ENCODE results near the gene UBE2L3.
"Not testable (repeated sequence)": the region's sequence is repeated elsewhere in the genome, so short reads cannot be mapped to it uniquely, and the experiment has no call there.

Gene UBE2L3

DNA sequence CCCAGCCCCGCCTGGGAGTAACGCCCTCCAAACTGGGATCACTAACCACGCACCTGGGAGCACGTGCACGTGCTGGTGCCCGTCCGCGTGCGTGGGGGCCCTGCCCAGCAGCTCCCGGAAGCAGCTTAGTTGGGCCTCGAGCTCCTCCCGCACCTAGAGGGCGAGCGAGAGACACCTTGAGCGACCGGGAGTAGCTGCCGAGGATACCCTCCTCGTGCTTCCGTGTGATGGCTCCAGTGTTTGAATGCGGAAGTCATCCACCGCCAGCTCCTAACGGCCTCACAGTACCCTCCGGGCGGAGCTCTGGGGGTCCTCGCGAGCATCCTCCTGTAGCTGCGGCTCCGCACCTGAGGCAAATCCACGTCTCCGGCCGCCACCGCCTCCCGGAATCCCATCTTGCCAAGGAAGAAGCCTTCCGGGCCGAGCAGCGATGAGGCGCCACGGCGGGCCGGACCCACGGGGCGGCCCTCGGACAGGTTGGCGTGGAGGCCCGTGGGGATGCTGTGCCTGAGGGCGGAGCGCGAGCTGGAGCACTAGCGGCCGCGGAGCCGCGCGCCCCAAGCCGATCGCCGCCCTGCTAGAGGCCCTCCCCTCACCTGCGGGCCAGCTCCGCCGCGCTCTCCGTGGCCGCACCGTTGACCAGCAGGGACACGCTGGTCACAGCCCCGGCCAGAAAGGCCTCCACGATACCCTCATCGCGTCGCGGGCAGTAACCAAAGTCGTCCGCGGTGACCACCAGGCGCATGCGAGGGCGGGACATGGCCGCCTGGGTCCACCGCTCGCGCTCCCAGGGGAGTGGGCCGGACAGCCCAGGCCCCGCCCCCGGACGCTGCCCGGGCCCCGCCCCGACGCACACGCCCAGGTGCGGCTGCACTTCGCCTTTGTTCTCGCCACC is 62.0 kb downstream of the UBE2L3 start, which contains the start of gene YDJC:
Gene YDJC (minus strand): TSS at position 768 of the 895 bp plus-strand sequence. CDS start 8 bp downstream, at position 760.
- peak; percentile 97 for DNase-seq

GRCh38 chr22:21631025-21631424 is 63.5 kb downstream of the UBE2L3 start:
- DNase-seq, result no peak

DNA sequence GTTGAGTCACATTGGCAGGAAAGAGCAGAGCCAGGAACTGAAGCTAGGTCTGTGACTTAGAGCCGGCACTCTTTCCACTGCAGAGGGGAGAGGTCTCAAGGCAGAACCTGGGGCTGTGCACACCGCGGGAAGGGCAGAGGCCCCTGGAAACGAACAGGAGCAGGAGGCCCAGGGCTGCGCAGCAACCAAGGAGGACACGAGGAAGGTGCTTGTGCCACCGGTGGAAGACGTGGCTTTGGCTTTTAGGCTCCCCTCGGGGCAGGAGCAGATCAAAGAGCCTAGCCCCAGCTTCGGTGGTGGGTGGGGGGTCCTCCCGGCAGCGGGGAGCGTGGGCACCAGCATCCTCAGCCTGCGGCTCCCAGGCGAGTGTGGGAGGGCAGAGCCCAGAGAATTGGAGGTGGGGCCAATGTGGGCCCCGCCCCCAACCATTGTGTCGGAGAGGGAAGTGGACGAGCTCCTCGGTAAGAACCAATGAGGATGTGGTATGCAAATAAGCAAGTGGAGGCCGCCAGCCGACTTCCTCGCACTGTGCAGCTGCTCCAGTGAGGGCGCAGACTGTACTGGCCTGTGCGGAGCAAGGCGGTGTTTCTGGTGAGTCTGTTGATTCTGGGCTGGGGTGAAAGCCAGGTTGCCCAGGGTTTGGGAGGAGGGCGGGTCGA is 64.9 kb downstream of the UBE2L3 start, which contains the start of gene CCDC116:
Gene CCDC116 (plus strand): TSS at position 524 of the 659 bp plus-strand sequence. CDS start 422 bp downstream, outside the sequence.
- DNase-seq, result peak; percentile 69

- no peak for DNase-seq
Observed at GRCh38 chr22:21632931-21633330, 65.4 kb downstream of the UBE2L3 start.

- DNase-seq, result no peak
Observed at GRCh38 chr22:21633481-21633880, 66.0 kb downstream of the UBE2L3 start.

GRCh38 chr22:21634081-21634480 is 66.6 kb downstream of the UBE2L3 start:
- no peak for DNase-seq

GRCh38 chr22:21634844-21635243 is 67.3 kb downstream of the UBE2L3 start:
- DNase-seq, result no peak

DNA sequence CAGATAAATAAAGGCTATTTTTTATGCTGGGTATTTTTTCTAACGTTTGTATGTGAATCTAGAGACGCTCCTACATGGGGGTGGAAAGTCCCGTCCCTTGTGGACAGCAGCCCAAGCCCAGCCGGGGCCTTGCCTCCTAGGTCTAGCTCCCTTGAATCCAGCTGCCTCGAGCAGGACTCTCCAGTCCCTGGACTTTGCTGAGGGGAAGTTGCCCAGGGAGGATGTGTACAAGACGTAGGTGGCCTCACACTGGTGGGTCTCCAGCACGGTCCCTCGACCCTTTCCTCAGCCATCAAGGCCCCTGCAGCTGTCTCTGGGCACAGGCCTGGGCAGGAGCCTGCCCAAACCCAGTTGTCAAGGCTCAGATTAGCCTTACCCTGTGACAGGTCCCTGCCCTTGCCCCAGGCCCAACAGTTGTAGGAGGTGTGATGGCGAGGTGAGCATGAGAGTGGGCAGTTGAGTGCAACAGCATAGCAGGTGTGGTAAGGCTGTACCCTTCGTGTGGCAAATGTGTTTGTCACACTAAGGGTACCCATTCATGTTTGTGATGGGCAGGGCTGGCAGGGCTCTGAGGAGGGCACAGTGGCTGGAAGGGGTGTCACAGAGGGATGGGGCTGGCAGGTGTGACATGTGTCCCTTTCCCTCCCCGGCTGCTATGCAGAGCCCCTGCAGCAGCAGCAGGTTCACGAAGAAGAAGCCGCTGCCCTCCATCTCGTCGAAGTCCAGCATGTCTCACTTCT is 68.4 kb downstream of the UBE2L3 start:
- no peak for DNase-seq

DNA sequence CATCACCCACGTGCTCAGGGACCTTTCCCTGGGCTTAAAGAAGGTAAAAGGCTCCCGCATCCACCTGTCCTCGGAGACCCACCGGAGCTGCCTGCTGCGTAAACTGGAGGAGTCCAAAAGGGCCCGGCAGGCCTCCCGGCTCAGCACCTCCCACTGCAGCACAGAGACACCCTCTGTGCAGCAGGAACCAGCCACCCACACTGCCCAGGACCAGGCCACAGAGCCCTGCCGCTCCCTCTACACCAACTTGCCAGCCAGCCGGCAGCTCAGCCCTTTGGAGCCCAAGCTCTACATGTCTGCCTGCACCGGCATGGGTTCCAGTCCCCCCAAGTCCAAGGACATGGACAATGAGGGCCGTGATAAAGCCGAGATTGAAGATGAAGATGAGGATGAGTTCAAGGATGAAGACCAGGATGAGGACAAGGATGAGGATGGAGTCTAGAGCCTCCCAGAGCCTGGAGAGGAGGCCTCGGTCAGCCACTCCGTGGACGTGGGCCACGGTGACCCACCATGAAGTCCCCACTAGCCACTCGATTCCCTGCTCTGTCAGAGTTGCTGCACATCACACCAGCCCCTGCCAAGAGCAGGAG is 69.2 kb downstream of the UBE2L3 start:
- no peak for DNase-seq

DNA sequence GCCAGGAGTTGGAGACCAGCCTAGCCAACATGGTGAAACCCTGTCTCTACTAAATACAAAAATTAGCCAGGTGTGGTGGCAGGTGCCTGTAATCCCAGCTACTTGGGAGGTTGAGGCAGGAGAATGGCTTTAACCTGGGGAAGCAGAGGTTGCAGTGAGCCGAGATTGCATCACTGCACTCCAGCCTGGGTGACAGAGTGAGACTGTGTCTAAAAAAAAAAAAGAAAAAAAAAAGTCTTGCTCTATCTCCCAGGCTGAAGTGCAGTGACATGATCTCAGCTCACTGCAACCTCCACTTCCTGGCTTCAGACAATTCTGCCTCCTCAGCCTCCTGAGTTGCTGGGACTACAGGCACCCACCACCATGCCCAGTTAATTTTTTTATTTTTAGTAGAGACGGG is 69.9 kb downstream of the UBE2L3 start:
- DNase-seq, result not testable (repeated sequence)

DNA sequence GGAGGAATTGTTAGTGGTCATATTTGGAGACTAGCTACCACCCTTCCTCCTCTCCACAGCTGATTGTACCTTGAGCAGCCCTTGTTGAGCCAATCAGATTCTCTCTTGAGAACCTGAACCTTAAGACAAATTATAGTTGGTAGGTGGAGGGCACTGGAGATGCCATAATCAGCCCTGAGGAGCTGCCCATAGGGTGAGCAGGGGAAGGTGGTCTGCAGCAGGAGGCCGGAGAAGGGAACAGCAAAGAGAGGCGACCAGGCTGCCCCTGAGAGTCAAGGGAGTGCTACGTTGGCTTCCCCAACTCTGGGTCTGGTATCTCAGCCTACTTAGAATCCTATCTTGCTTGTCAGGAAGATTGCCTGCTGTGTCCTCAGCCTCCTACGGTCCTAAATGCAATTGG is 71.8 kb downstream of the UBE2L3 start:
- DNase-seq, result no peak

DNA sequence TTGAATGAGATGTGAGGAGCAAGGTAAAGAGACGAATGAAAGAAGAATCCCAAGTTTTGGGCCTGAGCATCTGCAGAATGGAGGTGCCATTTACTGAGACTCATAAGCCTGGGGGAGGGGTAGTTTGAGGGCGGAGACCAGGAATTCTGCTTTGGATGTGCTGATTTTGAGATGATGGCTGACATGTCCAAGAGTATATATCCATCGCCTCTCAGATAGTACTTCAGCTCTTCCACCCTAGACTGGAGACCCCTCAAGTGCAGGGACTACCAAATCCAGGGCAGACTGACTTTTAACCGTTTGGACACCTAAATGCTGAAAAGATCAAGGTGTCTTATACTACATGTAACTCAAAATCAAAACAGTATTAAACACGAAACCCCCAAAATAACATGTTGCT is 73.3 kb downstream of the UBE2L3 start:
- no peak for DNase-seq

GRCh38 chr22:21641417-21641788 is 73.9 kb downstream of the UBE2L3 start:
- DNase-seq, result no peak

DNA sequence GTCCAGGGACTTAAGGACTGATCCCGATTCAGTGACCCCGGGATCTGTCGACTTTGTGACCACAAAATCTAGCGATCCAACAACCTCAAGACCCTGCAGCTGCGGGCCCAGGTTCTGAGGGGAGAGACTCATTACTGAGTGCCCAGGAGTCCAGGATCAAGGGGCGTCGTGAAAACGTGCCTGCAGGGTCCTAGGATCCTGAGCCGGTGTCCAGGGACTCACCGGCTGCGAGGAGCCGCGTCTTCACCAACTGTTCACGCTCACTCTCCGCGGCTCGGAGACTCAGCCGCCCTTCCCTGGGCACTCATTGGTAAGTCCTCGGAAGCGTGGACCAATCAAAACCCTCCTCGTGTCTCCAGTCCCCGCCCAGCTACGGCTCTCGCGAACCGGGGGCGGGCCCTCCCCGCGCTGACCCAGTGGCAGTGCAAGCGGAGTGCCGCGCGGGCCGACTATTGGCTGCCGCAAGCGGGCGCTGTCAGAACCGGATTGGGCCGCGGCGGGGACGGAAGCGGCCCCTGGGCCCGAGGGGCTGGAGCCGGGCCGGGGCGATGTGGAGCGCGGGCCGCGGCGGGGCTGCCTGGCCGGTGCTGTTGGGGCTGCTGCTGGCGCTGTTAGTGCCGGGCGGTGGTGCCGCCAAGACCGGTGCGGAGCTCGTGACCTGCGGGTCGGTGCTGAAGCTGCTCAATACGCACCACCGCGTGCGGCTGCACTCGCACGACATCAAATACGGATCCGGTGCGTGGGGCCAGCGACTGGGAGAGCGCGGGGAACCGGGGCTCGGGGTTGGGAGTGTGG is 74.5 kb downstream of the UBE2L3 start, which contains the start of gene SDF2L1:
Gene SDF2L1 (plus strand): TSS at position 514 of the 795 bp plus-strand sequence. CDS start 35 bp downstream, at position 549.
- DNase-seq, result peak; percentile 98

DNA sequence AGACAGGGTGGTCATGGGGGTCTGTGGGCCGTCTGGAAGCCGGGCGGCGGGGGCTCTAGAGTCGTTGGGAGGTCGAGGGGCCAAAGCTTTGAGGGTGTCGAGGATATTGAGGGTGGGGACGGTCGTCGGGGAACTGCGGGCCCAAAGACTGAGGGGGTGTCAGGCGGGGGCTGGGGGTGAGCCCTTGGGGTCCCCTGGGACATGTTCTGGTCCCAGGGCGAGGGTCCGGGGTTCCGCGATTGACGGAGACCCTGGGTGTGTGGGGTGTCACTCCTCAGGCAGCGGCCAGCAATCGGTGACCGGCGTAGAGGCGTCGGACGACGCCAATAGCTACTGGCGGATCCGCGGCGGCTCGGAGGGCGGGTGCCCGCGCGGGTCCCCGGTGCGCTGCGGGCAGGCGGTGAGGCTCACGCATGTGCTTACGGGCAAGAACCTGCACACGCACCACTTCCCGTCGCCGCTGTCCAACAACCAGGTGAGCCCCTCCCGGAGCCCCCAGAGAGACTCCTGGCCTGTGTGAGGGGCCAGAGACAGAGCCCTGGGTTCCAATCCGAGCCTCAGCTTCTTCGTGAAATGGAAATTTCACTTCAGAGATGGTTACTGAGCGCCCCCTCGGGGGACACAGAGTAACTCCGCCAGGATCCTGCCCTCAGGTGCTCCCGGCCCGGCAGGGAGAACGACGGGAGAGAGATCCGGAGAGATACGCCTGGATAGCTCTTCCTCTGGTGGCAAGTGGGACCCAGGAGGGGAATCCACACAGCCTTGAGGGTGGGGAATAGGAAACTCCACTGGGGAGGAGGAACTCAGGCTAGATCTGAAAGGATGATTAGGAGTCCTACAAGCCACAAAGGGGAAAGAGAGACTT is 75.3 kb downstream of the UBE2L3 start:
- DNase-seq, result peak; percentile 72

DNA sequence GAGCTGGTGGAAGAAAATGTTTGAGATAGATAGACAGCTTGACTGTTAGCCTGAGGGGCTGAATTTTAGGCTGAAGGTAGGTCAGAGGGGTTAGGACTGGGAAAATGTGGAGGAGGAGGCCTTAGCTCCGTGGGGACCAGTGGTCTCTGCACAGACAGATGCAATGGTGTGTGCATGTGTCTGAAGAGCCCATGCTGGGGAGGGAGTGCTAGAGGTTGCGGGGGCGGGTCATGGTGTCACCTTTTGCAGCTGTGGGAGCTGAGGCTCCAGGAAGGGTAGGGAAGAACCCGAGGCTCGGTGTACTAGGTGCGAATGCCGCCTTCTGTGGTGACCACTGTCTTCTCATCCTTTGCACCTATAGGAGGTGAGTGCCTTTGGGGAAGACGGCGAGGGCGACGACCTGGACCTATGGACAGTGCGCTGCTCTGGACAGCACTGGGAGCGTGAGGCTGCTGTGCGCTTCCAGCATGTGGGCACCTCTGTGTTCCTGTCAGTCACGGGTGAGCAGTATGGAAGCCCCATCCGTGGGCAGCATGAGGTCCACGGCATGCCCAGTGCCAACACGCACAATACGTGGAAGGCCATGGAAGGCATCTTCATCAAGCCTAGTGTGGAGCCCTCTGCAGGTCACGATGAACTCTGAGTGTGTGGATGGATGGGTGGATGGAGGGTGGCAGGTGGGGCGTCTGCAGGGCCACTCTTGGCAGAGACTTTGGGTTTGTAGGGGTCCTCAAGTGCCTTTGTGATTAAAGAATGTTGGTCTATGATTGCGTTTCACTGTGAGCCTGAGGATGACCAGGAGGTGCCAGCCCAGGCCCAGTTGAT is 76.2 kb downstream of the UBE2L3 start:
- no peak for DNase-seq

DNA sequence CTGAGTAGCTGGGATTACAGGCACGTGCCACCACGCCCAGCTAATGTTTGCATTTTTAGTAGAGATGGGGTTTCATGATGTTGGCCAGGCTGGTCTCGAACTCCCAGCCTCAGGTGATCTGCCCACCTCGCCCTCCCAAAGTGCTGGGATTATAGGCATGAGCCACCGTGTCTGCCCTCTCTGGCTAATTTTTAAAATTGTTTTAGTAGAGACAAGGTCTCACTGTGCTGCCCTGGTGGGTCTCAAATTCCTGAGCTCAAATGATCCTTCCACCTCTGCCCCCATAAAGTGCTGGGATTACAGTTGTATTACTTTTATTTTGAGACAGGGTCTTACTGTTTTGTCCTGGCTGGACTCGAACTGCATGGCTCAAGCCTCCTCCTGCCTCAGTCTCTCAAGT is 78.0 kb downstream of the UBE2L3 start:
- DNase-seq, result not testable (repeated sequence)

- DNase-seq, result peak; percentile 84
Observed at GRCh38 chr22:21646608-21647590, 79.4 kb downstream of the UBE2L3 start.

GRCh38 chr22:21650280-21650679 is 82.8 kb downstream of the UBE2L3 start:
- no peak for DNase-seq

Measured in CD4-positive, alpha-beta T cell treated with Interleukin-17A for 4 hours (primary cell).